HG03571 (cell line): ENCODE results near the gene CSAD.

Source experiments
- ATAC-seq: cut with Tn5 transposase; IDR thresholded peaks from one replicate; pipeline ENCODE4 v1.9.1; 2021; ENCODE audit not compliant: unreplicated experiment

The CSAD gene

GRCh38 chr12:53151039-53151438, 29.7 kb downstream of the CSAD start:
- ATAC-seq: no peak

- no peak for ATAC-seq
Measured at GRCh38 chr12:53147653-53148052, 33.1 kb downstream of the CSAD start.

- ATAC-seq: no peak
Measured at GRCh38 chr12:53147181-53147580, 33.5 kb downstream of the CSAD start.

- ATAC-seq: no peak
Measured at GRCh38 chr12:53145383-53146260, 35.1 kb downstream of the CSAD start.

GRCh38 chr12:53143355-53143754, 37.4 kb downstream of the CSAD start:
- no peak for ATAC-seq

- no peak for ATAC-seq
Measured at GRCh38 chr12:53133722-53134121, 47.0 kb downstream of the CSAD start.

- no peak for ATAC-seq
Measured at GRCh38 chr12:53131844-53132243, 48.9 kb downstream of the CSAD start.

- no peak for ATAC-seq
Measured at GRCh38 chr12:53128780-53129569, 51.8 kb downstream of the CSAD start.

GRCh38 chr12:53127169-53127568, 53.6 kb downstream of the CSAD start:
- no peak for ATAC-seq

GRCh38 chr12:53124352-53124723, 56.4 kb downstream of the CSAD start:
- ATAC-seq: no peak

- no peak for ATAC-seq
Measured at GRCh38 chr12:53123578-53124351, 57.0 kb downstream of the CSAD start.

- ATAC-seq: no peak
Measured at GRCh38 chr12:53122961-53123468, 57.7 kb downstream of the CSAD start.

- no peak for ATAC-seq
Measured at GRCh38 chr12:53120685-53121525, 59.8 kb downstream of the CSAD start.

GRCh38 chr12:53118751-53119300, 61.9 kb downstream of the CSAD start:
- no peak for ATAC-seq

GRCh38 chr12:53115891-53116648, 64.7 kb downstream of the CSAD start:
- no peak for ATAC-seq

- ATAC-seq: no peak
Measured at GRCh38 chr12:53115112-53115890, 65.4 kb downstream of the CSAD start.

- ATAC-seq: no peak
Measured at GRCh38 chr12:53113951-53114350, 66.8 kb downstream of the CSAD start.

GRCh38 chr12:53113136-53113705, 67.5 kb downstream of the CSAD start:
- no peak for ATAC-seq
